NCI-H128 (cell line): ENCODE data around the gene MYO1F.
A peak's percentile ranks its signal among the peaks of the same experiment; 100 is the strongest.
"Not testable (repeated sequence)": the region's sequence is repeated elsewhere in the genome, so short reads cannot be mapped to it uniquely, and the experiment has no call there.

Experiments
- DNase-seq: peaks from one replicate; lab custom pipeline; 2025; ENCODE audit not compliant: unreplicated experiment; lab: John Stamatoyannopoulos, UW

Gene MYO1F

DNA sequence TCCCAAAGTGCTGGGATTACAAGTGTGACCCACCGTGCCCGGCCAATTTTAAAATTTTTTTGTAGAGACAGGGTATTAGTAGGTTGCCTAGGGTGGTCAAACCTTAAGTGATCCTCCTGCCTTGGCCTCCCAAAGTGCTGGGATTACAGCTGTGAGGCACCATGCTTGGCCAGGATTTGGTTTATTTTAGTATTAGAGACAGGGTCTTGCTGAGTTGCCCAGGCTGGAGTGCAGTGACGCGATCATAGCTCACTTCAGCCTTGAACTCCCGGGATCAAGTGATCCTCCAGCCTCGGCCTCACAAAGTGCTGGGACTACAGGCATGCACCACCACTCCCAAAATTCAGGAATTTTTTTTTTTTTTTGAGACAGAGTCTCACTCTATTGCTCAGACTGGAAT, 57.9 kb downstream of the MYO1F start:
- DNase-seq: no peak

DNA sequence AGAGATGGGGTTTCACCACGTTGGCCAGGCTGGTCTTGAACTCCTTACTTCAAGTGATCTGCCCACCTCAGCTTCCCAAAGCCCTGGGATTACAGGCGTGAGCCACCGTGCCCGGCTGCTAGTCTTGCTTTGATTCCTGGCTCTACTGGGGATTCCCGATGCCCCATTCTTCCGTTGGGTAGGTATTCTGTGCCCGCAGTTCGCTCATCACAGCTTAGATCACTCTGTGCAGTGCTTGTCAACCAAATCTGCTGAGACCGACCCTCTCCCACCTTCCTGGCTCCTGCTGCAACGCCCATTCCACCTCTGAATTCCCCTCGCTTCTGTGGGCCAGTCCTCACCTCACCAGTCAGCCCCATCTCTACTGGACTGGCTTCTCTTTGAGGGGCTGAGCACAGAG, 58.7 kb downstream of the MYO1F start:
- DNase-seq: no peak

DNA sequence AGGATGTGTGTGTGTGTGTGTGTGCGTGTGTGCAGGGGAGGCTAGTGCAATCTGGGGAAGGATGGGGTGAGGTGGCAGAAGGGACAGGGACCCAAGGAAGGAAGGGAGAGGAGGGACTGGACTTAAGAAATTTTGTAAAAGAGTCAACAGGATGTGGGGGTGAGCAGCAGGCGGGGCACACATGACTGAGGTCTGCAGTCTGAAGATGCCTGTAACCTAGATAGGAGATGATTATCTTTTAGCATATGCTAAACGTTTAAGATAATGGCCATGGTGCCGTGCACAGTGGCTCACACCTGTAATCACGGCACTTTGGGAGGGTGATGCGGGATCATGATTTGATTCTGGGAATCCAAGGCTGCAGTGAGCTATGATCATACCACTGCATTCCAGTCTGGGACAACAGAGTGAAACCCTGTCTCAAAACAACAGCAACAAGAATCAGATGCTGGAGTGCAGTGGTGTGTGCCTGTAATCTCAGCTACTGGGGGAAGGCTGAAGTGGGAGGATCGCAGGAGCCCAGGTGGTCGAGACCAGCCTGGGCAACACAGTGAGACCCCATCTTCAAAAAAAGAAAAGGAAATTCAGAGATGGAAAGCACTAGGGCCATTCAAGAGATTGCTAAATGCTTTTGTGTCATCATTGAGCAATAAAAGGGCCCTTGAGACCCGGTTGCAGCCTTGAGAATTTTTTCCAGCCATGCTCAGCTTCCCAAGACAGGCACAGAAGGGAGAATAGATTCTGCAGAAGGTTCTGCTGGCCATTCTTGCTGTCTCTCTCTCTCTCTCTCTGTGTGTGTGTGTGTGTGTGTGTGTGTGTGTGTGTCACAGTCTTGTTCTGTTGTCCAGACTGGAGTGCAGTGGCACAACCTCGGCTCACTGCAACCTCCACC, 59.4 kb downstream of the MYO1F start:
- no peak for DNase-seq

DNA sequence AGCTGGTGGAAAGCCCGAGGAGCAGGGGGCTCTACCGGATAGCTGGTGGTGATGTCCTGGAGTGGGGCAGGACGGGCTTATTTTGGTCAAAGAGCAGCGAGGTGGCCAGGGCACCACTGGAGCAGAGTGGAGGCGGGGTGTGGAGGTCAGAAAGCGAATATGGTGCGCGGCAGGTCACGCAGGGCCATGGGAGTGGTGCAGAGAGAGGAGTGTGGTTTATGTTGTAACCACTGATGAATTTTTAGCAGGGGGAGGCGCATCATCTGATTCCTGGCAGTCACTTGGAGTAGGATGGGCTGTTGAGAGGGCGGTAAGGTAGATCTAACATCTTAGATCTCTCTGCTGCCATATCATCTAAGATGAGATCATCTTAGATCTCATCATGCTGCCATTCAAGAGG, 61.9 kb downstream of the MYO1F start:
- no peak for DNase-seq

DNA sequence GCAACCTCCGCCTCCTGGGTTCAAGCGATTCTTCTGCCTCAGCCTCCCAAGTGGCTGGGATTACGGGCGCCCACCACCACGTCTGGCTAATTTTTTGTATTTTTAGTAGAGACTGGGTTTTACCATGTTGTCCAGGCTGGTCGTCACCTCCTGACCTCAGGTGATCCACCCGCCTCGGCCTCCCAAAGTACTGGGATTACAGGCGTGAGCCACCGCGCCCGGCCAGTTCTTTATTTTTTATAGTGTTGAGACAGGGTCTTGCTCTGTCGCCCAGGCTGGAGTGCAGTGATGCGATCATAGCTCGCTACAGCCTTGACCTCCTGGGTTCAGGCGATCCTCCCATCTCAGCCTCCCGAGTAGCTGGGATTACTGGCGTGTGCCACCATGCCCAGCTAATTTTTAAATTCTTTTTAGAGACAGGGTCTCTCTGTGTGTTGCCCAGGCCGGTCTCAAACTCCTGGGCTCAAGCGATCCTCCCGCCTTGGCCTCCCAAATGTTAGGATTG, 62.7 kb downstream of the MYO1F start:
- not testable (repeated sequence) for DNase-seq

GRCh38 chr19:8513687-8514504, 63.3 kb downstream of the MYO1F start, which contains the start of gene ZNF414:
Gene ZNF414 (minus strand): TSS chr19:8514167. CDS start chr19:8514046, 121 bp downstream.
- peak; percentile 86 for DNase-seq

- no peak for DNase-seq
Observed at GRCh38 chr19:8513036-8513686, 64.1 kb downstream of the MYO1F start.

- no peak for DNase-seq
Observed at GRCh38 chr19:8512115-8512967, 64.9 kb downstream of the MYO1F start.

DNA sequence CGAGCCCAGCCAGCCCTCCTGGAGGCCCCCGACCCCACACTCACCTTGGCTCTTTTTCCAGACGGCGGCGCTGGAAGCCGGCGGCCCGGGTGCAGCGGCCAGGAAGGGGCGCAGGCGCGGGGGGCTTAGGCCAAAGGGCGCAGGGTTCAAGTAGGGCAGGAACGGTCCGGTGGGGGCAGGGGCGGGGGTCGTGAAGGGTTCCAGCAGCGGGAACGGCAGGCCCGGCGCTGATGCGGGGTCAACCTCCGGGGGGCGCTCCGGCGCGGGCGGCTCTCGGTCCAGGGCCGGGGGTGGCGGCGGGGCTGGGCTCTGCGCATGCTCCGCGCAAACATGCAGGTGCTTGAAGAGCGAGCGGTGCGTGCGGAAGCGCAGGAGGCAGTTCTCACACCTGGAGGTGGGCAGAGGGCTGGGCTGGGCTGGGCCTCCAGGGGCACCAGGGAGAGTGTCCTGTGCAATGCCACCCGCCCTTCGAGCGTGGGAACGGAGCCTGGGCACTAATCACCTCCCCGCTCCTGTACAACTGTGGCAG, 65.6 kb downstream of the MYO1F start:
- no peak for DNase-seq

GRCh38 chr19:8510589-8511115, 66.6 kb downstream of the MYO1F start:
- no peak for DNase-seq

GRCh38 chr19:8506402-8506957, 70.8 kb downstream of the MYO1F start:
- DNase-seq: no peak

DNA sequence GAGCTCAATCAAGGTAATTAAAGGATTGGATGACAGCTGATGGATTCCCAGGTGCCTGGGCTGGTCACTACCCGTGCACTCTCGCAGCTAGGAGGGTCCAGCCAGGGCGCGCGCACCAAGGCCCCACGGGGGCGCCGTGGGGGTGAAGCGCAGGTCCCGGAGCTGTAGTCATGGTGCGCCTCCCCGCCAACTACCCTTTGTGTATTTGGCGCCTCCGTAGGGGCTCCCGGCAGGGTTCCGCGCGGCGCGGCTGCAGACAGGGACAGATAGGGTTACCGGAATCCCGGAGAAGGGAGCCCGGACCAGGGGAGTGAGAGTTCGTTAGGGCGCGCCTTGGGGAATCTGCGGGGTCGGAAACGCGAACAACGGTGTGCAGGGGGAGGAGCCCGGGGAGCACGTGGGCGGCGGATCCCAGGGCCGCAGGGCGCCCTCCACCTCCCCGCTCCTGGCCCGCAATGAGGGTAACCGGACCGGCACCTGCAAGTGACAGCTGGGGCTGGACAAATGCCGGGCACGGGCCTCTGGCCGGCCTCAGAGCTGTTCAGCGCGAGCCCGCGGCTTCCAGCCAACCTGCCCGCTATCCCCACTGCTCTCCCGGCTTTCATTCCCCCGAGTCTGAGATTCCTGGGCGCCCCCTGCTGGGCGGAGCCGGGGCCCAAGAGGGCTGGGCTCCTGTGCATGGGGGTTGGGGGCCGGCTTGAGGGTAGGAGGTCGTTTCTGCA, 71.4 kb downstream of the MYO1F start:
- DNase-seq: peak; percentile 29

- DNase-seq: no peak
Observed at GRCh38 chr19:8504919-8505318, 72.3 kb downstream of the MYO1F start.

DNA sequence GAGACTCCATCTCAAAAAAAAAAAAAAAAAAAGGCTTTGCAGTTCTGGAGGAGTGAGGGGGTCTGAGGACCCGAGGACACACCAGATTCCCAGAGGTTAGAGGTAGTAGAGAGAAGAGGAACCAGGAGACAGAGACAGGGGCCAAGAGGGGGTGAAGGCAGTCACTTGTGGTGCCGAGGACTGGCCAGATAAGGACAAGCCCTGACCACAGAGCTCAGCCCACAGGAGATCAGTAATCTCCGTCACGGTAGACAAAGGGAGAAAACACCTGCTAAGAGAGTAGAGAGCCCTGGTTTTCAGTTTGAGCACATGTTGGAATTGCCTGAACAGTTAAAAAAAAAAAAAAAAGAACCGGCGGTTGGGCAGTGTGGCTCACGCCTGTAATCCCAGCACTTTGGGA, 73.1 kb downstream of the MYO1F start:
- DNase-seq: no peak

- DNase-seq: no peak
Observed at GRCh38 chr19:8503510-8503909, 73.7 kb downstream of the MYO1F start.

DNA sequence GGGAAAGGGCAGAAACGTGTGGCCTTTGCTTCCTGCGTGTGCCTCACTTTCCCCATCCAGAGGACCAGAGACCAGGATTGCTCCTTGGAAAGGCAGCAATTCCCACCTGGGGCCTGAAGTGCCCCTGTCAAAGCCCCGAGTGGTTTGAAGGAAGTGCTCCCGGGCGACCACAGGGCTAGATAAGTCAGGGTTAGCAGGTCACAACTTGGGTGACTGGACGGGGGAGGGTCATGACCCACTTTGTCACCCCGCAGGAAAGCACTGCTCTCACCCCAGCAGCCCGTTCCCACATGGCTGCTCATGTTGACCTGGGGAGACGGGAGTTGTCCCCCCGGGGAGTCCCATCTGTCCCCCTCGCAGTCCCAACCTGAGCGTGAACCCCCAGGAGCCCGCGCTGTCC, 75.3 kb downstream of the MYO1F start:
- no peak for DNase-seq

DNA sequence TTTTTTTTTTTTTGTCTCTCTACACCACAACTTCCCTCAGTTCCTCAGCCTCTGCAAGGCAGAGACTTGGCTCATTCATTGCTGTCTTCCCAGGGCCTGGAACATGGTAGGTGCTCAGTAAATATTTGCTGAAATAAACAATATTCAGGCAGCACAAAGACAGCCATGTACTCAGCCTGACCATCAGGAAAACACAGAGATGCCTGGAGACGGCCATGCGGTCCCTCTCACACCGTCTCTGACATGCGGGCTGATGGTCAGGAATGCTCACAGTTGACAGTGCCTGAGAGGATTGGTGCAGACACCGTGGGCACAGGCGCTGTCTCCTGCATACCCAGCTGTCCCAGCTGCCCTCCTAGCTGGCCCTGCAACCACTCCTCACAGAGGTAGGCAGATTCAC, 75.7 kb downstream of the MYO1F start:
- no peak for DNase-seq

- no peak for DNase-seq
Observed at GRCh38 chr19:8500158-8500557, 77.1 kb downstream of the MYO1F start.
